Measurements from ENCODE around the gene HGD. TPM values are rescaled to one million over a fixed set of nuclear protein-coding genes. Genes with fewer than 3 reads are reported as not detected.

Gene HGD
- total and polyA plus RNA-seq, 2 donors (not counting 3 experiments of a cell fraction or from before 2014, with no cell fraction given): 0.18 to 0.22 TPM

DNA sequence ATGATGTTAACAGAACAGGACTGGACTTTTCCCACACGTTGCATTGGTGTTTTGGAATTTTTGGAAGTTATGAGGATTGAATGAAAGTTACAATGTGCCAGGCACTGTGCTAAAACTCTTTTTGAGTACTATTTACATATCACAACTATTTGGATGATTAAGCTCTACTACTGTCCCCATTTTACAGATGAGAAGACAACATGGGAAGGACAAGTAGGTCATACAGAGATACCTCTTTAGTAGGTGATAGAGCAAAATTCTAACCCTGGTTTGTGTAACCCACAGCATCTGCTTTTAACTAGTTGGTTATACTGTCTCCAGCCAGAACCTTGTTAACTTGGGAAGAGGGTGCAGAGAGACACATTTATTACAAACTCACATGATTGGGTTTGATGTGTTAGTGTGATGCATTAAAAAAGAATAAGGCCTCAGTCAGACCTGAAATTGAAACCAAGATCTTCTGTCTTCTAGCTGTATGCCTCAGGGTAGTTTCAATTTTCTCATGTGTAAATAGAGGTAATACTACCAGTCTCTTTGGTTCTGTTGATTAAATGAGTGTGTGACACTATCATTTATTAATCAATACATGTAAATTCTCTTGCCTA lies 84.5 kb downstream of the HGD start:
- no TSS peak for BruUV-seq (replicated peaks)
- intact Hi-C loops (cut with micrococcal nuclease): loop anchor here (2.0 kb wide), 1 partner anchor 81 kb away; no protein-coding TSS in a partner anchor

More for the DNA sequence above, 84.5 kb downstream of the HGD start:
- peaks cover 7 to 17% of the 10 kb centered on the region in 2 experiments for H3K36me3 ChIP-seq (ENCODE audit: control insufficient read depth in 2 of 2, extremely low read depth in 1 of 2, insufficient read depth in 2 of 2, low read length in 2 of 2)
- FAIRE-seq (no peak), DNase-seq (ENCODE audit: low read depth, low spot score) (no peak)
- H3K27me3 ChIP-seq (ENCODE audit: control insufficient read depth in 2 of 2, insufficient read depth in 2 of 2, low read length in 2 of 2): no peaks in the 10 kb centered on the region
- no peaks in the 10 kb centered on the region for H3K9me1 ChIP-seq (replicated peaks; ENCODE audit: control insufficient read depth, extremely low read depth, insufficient read depth, low read length)
- H3K4me3 ChIP-seq (replicated peaks in 1 of 3; ENCODE audit: insufficient read depth in 1 of 3, low read depth in 1 of 3, low read length in 3 of 3): peak overlapping the region in 1 of 3 experiments; percentile 88
- H3K79me2 ChIP-seq (ENCODE audit: control insufficient read depth, insufficient read depth, low read length): peaks cover 36% of the 10 kb centered on the region
- no peaks in the 10 kb centered on the region for H4K20me1 ChIP-seq (replicated peaks; ENCODE audit: control insufficient read depth, extremely low read depth, insufficient read depth, low read length)
- no peak overlapping the region for H3K27ac ChIP-seq (ENCODE audit: insufficient read depth, low read depth, low read length)
- peak overlapping the region; percentile 88 for H3K4me2 ChIP-seq (ENCODE audit: insufficient read depth, low read length)
- H3K9ac ChIP-seq (replicated peaks; ENCODE audit: extremely low read depth, insufficient read depth, low read length): peak overlapping the region; percentile 43
- no peak overlapping the region for H2AFZ ChIP-seq (ENCODE audit: low read depth, low read length)
- no peak for TF ChIP-seq EZH2 (IDR thresholded peaks at IDR 0.05; ENCODE audit: borderline replicate concordance, low read depth, low read length, severe bottlenecking)
- TF ChIP-seq, protein P1, sequence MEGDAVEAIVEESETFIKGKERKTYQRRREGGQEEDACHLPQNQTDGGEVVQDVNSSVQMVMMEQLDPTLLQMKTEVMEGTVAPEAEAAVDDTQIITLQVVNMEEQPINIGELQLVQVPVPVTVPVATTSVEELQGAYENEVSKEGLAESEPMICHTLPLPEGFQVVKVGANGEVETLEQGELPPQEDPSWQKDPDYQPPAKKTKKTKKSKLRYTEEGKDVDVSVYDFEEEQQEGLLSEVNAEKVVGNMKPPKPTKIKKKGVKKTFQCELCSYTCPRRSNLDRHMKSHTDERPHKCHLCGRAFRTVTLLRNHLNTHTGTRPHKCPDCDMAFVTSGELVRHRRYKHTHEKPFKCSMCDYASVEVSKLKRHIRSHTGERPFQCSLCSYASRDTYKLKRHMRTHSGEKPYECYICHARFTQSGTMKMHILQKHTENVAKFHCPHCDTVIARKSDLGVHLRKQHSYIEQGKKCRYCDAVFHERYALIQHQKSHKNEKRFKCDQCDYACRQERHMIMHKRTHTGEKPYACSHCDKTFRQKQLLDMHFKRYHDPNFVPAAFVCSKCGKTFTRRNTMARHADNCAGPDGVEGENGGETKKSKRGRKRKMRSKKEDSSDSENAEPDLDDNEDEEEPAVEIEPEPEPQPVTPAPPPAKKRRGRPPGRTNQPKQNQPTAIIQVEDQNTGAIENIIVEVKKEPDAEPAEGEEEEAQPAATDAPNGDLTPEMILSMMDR (IDR thresholded peaks at IDR 0.05; ENCODE audit: extremely low read depth in 1 of 2, insufficient read depth in 1 of 2, low read depth in 1 of 2, low read length in 2 of 2): no peak
- TF ChIP-seq GATA2 (IDR thresholded peaks at IDR 0.05; ENCODE audit: insufficient read depth, insufficient read length, low read depth, low read length): no peak
- TF ChIP-seq POLR2A (IDR thresholded peaks at IDR 0.05; ENCODE audit: low read depth, low read length): no peak
- no peak for TF ChIP-seq POLR2AphosphoS5 (IDR thresholded peaks at IDR 0.05; ENCODE audit: insufficient read depth, low read depth, low read length)
- TF ChIP-seq MYC (IDR thresholded peaks at IDR 0.05; ENCODE audit: low read depth, low read length): no peak
- no peak for TF ChIP-seq FOS (IDR thresholded peaks at IDR 0.05; ENCODE audit: borderline replicate concordance, insufficient read depth, low read length)
- TF ChIP-seq MAX (IDR thresholded peaks at IDR 0.05; ENCODE audit: insufficient read depth, insufficient read length): no peak
- no peak for TF ChIP-seq JUN (IDR thresholded peaks at IDR 0.05; ENCODE audit: borderline replicate concordance, insufficient read depth, insufficient read length, low read depth)
- ChIA-PET POLR2A (no interaction called here), CTCF (interaction anchor here (4.6 kb wide), 1 partner anchor 197 kb away, joined by 39 read pairs; no protein-coding TSS in a partner anchor)
- dilution Hi-C loops (cut with MboI; ENCODE audit: extremely low pct_ligation_motif_present, low sequenced_read_pairs): no loop called here
- H3K4me1 ChIP-seq (ENCODE audit: control insufficient read depth, extremely low read depth, insufficient read depth, low read length): peaks cover 6% of the 10 kb centered on the region
- H3K9me3 ChIP-seq (replicated peaks; ENCODE audit: control insufficient read depth, insufficient read depth, low read length): no peaks in the 10 kb centered on the region
